A549 (cell line): Measurements from ENCODE around the gene HEATR1. TPM values are rescaled to one million over a fixed set of nuclear protein-coding genes. Genes with fewer than 3 reads are reported as not detected.

ENCODE experiments used
- ATAC-seq, 2 experiments: fragments of 200-7000 bp in 1 of 2; fragments of >200 bp in 1 of 2; cut with Nextera tagmentation in 1 of 2; cut with Tn5 transposase in 1 of 2; 3 replicates each; pipeline versions ENCODE4 v1.8.0 to v1.9.1; 2018 to 2020; ENCODE audit warnings: mild to moderate bottlenecking in 1 of 2, moderate library complexity in 1 of 2
- CTCF ChIA-PET: fragments of 300-600 bp; sonication (Branson Sonifier 250); formaldehyde crosslinking; extraction: SDS; loops from one replicate; lab custom pipeline; 2021; ENCODE audit warnings: antibody characterized with exemption, inconsistent platforms; lab: Yijun Ruan, JAX
- POLR2A ChIA-PET: fragments of 350-600 bp; formaldehyde crosslinking; extraction: SDS; loops from one replicate; lab custom pipeline; 2021; ENCODE audit warnings: antibody characterized with exemption, inconsistent platforms; lab: Yijun Ruan, JAX
- DNase-seq, 2 experiments: peaks; one replicate each; pipeline versions ENCODE4 v3.0.0 to v3.0.0-alpha.2; 2011 to 2016; ENCODE audit warnings: low read depth in 1 of 2, low spot score in 1 of 2
- FAIRE-seq: peaks from 2 replicates; lab custom pipeline; 2011; peaks lifted over from hg19 to GRCh38; lab: Jason Lieb, UNC
- H3K27ac ChIP-seq, 2 experiments: fragments of >200 bp; sonication (Bioruptor Twin); formaldehyde crosslinking; 3 replicates each; pipeline ENCODE4 v1.5.1; 2016 to 2017
- H3K4me1 ChIP-seq: fragments of >200 bp; sonication (Bioruptor Twin); formaldehyde crosslinking; 3 replicates; pipeline ENCODE4 v1.6.1; 2016
- H3K4me2 ChIP-seq: fragments of >200 bp; sonication (Bioruptor Twin); formaldehyde crosslinking; 3 replicates; pipeline ENCODE4 v1.6.1; 2016
- H3K4me3 ChIP-seq: fragments of >200 bp; sonication (Bioruptor Twin); formaldehyde crosslinking; 3 replicates; pipeline ENCODE4 v1.5.1; 2016
- H3K9me3 ChIP-seq: fragments of >200 bp; sonication (Bioruptor Twin); formaldehyde crosslinking; 3 replicates; pipeline ENCODE4 v1.6.1; 2016
- CEBPB ChIP-seq, 2 experiments: fragments of >200 bp in 1 of 2; sonication (Bioruptor Twin) in 1 of 2; formaldehyde crosslinking in 1 of 2; IDR thresholded peaks; 2 replicates each; pipeline ENCODE4 v1.6.1; 2012 to 2016
- EHF ChIP-seq: fragments of 250-450 bp; sonication (Bioruptor Pico); IDR thresholded peaks from 2 replicates; pipeline ENCODE4 v1.5.0; 2020; ENCODE audit warnings: mild to moderate bottlenecking
- EHMT2 ChIP-seq: fragments of 200-600 bp; sonication (generic); IDR thresholded peaks from 2 replicates; pipeline ENCODE4 v1.6.1; 2016; ENCODE audit warnings: antibody characterized with exemption, low read depth, mild to moderate bottlenecking, moderate library complexity
- FOSB ChIP-seq: fragments of 250-450 bp; sonication (Bioruptor Pico); IDR thresholded peaks from 2 replicates; pipeline ENCODE4 v1.5.0; 2020; ENCODE audit warnings: mild to moderate bottlenecking, moderate library complexity
- HDAC2 ChIP-seq: fragments of 200-600 bp; sonication (generic); IDR thresholded peaks from 2 replicates; pipeline ENCODE4 v1.6.1; 2016
- HOXA7 ChIP-seq: fragments of 250-450 bp; sonication (Bioruptor Pico); IDR thresholded peaks from 2 replicates; pipeline ENCODE4 v1.5.0; 2020; ENCODE audit warnings: mild to moderate bottlenecking, moderate library complexity
- JUN ChIP-seq, 2 experiments: fragments of >200 bp; sonication (Bioruptor Twin); formaldehyde crosslinking; IDR thresholded peaks; 2 replicates in 1 of 2; 3 replicates in 1 of 2; pipeline ENCODE4 v1.6.1; 2016 to 2017
- JUNB ChIP-seq: fragments of >200 bp; sonication (Bioruptor Twin); formaldehyde crosslinking; IDR thresholded peaks from 2 replicates; pipeline ENCODE4 v1.6.1; 2016
- MAFK ChIP-seq: fragments of 450-650 bp; IDR thresholded peaks from 2 replicates; pipeline ENCODE4 v1.6.1; 2014; ENCODE audit not compliant: partially characterized antibody
- MYC ChIP-seq: IDR thresholded peaks from 2 replicates; pipeline ENCODE4 v1.6.1; 2012; ENCODE audit warnings: mild to moderate bottlenecking, inconsistent platforms, low read length, improper control_type of control experiment, borderline replicate concordance
- NFE2L2 ChIP-seq: fragments of 150-350 bp; conservative IDR thresholded peaks from 2 replicates; pipeline ENCODE4 v1.6.1; 2014; ENCODE audit warnings: low read length
- NR3C1 ChIP-seq: fragments of >200 bp; sonication (Bioruptor Twin); formaldehyde crosslinking; IDR thresholded peaks from 3 replicates; pipeline ENCODE4 v1.6.1; 2017
- PHF8 ChIP-seq: fragments of 200-600 bp; sonication (generic); IDR thresholded peaks from 2 replicates; pipeline ENCODE4 v1.6.1; 2016; ENCODE audit warnings: low read depth, mild to moderate bottlenecking, antibody characterized with exemption, moderate library complexity, borderline replicate concordance
- POLR2AphosphoS2 ChIP-seq: conservative IDR thresholded peaks from 2 replicates; pipeline ENCODE4 v1.6.1; 2012; ENCODE audit warnings: low read length, improper control_type of control experiment, inconsistent platforms
- RCOR1 ChIP-seq: fragments of 150-350 bp; IDR thresholded peaks from 2 replicates; pipeline ENCODE4 v1.6.1; 2014; ENCODE audit warnings: antibody characterized with exemption, low read length, low read depth
- RFX5 ChIP-seq: fragments of 450-650 bp; IDR thresholded peaks from 2 replicates; pipeline ENCODE4 v1.7.1; 2014; ENCODE audit warnings: antibody characterized with exemption, mild to moderate bottlenecking, moderate library complexity
- RNF2 ChIP-seq: fragments of 200-600 bp; sonication (generic); IDR thresholded peaks from 2 replicates; pipeline ENCODE4 v1.6.1; 2016; ENCODE audit warnings: low read depth, mild to moderate bottlenecking, antibody characterized with exemption, moderate library complexity, borderline replicate concordance
- TFCP2L1 ChIP-seq: fragments of 250-450 bp; sonication (Bioruptor Pico); IDR thresholded peaks from 2 replicates; pipeline ENCODE4 v1.5.0; 2021; ENCODE audit warnings: mild to moderate bottlenecking
- ZFP36 ChIP-seq: fragments of 450-650 bp; IDR thresholded peaks from 2 replicates; pipeline ENCODE4 v1.6.1; 2014; ENCODE audit warnings: borderline replicate concordance; ENCODE audit not compliant: partially characterized antibody
- ZSCAN20 ChIP-seq: fragments of 250-450 bp; sonication (Bioruptor Pico); IDR thresholded peaks from 2 replicates; pipeline ENCODE4 v1.8.0; 2022; ENCODE audit warnings: mild to moderate bottlenecking, moderate library complexity
- WGBS: methylation state at CpG from one replicate; pipeline ENCODE4 v1.1.6; 2017; ENCODE audit errors: missing lambda C conversion rate; 5-methylcytosine and 5-hydroxymethylcytosine counted together
- polyA plus RNA-seq, 4 experiments: library from polyadenylated mRNA; depleted of rRNA in 3 of 4; stranded (reverse); fragments of >200 nt; fragmentation: RNase III in 1 of 4; extraction: RNeasy Plus Mini Kit Qiagen cat#74134 plus additional on column Dnase treatment in 1 of 4; gene quantifications; 2 replicates in 3 of 4; 3 replicates in 1 of 4; pipeline ENCODE4 v1.2.3, GENCODE V29; 2011 to 2017
- TF ChIP-seq, protein P1 (sequence below): fragments of 450-650 bp; IDR thresholded peaks from 2 replicates; pipeline ENCODE4 v1.6.1; 2014; ENCODE audit warnings: antibody characterized with exemption
- TF ChIP-seq, protein P2 (sequence below): fragments of 250-450 bp; sonication (Bioruptor Pico); IDR thresholded peaks from 2 replicates; pipeline ENCODE4 v1.5.0; 2021; ENCODE audit warnings: mild to moderate bottlenecking, moderate library complexity, borderline replicate concordance
- TF ChIP-seq, protein P3 (sequence below): IDR thresholded peaks from 2 replicates; pipeline ENCODE4 v1.6.1; 2012
- TF ChIP-seq, protein P4 (sequence below): fragments of >200 bp; sonication (Bioruptor Twin); formaldehyde crosslinking; IDR thresholded peaks from 2 replicates; pipeline ENCODE4 v1.6.1; 2016
- TF ChIP-seq, protein P5 (sequence below): fragments of 250-450 bp; sonication (Bioruptor Pico); IDR thresholded peaks from 2 replicates; pipeline ENCODE4 v1.5.0; 2020; ENCODE audit warnings: low read depth, mild to moderate bottlenecking, moderate library complexity
- TF ChIP-seq, protein P6 (sequence below): IDR thresholded peaks from 2 replicates; pipeline ENCODE4 v1.6.1; 2012
- TF ChIP-seq, protein P7 (sequence below): fragments of 150-350 bp; IDR thresholded peaks from 2 replicates; pipeline ENCODE4 v1.6.1; 2014; ENCODE audit warnings: low read depth, mild to moderate bottlenecking, low read length

Gene HEATR1
- polyA plus RNA-seq, 2 of the 4 experiments (the other 2 are of a cell fraction), result 22.3 to 50.1 TPM

DNA sequence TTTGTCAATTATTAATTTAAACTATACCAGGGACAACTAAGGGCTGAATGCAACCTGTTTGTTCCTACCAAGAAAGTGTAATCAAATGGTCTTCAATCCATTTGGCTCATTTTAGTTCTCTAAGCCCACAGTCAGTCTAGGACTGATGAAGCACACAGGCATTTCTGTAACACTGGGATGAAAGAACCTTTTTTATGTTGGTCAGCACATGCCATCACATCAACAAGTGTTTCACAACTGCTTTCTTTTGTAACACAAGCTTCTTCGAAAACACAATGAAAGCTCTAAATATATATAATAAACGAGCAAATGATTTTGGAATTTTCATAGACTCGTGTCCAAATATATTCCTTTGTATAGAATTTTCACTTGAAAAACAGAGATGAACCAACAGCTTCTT lies 28.8 kb downstream of the HEATR1 start (continued):
- TF ChIP-seq, protein P1, sequence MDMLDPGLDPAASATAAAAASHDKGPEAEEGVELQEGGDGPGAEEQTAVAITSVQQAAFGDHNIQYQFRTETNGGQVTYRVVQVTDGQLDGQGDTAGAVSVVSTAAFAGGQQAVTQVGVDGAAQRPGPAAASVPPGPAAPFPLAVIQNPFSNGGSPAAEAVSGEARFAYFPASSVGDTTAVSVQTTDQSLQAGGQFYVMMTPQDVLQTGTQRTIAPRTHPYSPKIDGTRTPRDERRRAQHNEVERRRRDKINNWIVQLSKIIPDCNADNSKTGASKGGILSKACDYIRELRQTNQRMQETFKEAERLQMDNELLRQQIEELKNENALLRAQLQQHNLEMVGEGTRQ, result no peak

DNA sequence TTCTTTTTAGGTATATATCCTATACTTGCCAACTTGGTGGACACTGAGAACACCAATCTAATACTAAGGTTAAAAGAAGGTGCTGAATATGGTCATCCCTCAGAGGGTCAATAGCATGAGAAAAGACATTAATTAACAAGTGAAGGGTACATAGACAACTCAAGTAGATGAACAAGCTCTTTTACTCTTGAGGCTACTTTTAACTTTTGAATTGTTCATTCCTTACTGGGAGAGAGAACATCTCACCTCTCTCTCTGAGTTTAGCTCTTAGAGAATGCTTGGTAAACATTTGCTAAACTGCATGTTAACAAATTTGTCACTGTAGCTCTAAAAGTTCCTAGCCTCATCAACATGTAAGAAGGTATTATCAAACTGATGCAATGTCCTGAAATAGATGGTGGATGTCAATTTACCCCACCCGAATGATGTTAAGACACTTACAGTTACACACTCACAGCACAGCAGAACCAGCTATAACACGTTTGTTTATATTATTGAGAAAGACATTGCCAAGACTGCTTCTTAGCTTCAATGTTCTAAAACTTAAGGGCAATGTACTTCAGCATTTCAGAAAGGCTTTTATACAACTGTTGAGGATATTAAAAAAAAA lies 35.9 kb downstream of the HEATR1 start:
- 84% methylated on average over 2 of the region's 2 CpGs for WGBS
- CTCF ChIA-PET, result no interaction called here
- POLR2A ChIA-PET, result interaction anchor here (0.7 kb wide), 1 partner anchor 31 kb away, joined by 5 read pairs; no protein-coding TSS in a partner anchor
- FAIRE-seq, result no peak
- Histone ChIP-seq H3K27ac (no peak overlapping the region), H3K4me2 (no peak overlapping the region), H3K4me1 (peaks cover 6% of the 10 kb centered on the region; the same call in 1 of the 3 replicates), H3K9me3 (no peaks in the 10 kb centered on the region), H3K4me3 (no peak overlapping the region)
- no peak for TF ChIP-seq TFCP2L1 (CRISPR knock-in tag)
- TF ChIP-seq, protein P2, sequence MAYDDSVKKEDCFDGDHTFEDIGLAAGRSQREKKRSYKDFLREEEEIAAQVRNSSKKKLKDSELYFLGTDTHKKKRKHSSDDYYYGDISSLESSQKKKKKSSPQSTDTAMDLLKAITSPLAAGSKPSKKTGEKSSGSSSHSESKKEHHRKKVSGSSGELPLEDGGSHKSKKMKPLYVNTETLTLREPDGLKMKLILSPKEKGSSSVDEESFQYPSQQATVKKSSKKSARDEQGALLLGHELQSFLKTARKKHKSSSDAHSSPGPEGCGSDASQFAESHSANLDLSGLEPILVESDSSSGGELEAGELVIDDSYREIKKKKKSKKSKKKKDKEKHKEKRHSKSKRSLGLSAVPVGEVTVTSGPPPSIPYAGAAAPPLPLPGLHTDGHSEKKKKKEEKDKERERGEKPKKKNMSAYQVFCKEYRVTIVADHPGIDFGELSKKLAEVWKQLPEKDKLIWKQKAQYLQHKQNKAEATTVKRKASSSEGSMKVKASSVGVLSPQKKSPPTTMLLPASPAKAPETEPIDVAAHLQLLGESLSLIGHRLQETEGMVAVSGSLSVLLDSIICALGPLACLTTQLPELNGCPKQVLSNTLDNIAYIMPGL (CRISPR knock-in tag), result no peak
- no peak for TF ChIP-seq NR3C1
- no peak for TF ChIP-seq MYC
- TF ChIP-seq, protein P3, sequence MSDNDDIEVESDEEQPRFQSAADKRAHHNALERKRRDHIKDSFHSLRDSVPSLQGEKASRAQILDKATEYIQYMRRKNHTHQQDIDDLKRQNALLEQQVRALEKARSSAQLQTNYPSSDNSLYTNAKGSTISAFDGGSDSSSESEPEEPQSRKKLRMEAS, result no peak
- TF ChIP-seq RCOR1, result no peak
- TF ChIP-seq ZSCAN20 (CRISPR knock-in tag), result no peak
- TF ChIP-seq, protein P4, sequence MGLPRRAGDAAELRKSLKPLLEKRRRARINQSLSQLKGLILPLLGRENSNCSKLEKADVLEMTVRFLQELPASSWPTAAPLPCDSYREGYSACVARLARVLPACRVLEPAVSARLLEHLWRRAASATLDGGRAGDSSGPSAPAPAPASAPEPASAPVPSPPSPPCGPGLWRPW, result no peak
- no peak for TF ChIP-seq RFX5
- no peak for TF ChIP-seq HDAC2
- TF ChIP-seq, protein P5, sequence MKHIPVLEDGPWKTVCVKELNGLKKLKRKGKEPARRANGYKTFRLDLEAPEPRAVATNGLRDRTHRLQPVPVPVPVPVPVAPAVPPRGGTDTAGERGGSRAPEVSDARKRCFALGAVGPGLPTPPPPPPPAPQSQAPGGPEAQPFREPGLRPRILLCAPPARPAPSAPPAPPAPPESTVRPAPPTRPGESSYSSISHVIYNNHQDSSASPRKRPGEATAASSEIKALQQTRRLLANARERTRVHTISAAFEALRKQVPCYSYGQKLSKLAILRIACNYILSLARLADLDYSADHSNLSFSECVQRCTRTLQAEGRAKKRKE (CRISPR knock-in tag), result no peak
- no peak for TF ChIP-seq PHF8
- no peak for TF ChIP-seq JUN (IDR thresholded peaks at IDR 0.05)
- no peak for DNase-seq
- ATAC-seq, result no peak

DNA sequence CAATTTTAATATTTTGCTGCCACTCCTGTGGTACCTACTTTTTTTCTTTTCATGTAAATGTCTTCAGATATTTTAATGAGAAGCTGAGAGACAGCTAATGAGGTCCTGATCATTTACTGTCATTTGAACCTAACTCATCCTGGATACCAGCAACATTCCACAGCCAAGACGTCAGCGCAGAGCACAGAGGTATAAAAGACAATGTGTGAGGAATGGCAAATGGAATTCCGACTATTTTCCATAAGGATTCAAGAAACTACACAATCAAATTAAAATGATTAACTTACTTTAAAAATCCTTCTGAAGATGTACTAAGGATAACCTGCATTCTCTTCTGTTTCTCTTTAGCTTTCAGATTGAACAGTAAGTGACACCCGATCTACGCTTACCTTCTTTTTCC lies 38.8 kb downstream of the HEATR1 start:
- ChIA-PET CTCF (interaction anchor here (1.0 kb wide), 1 partner anchor 17 kb away, joined by 3 read pairs; no protein-coding TSS in a partner anchor), POLR2A (no interaction called here)
- Histone ChIP-seq H3K4me2 (no peak overlapping the region), H3K27ac (no peak overlapping the region), H3K9me3 (no peaks in the 10 kb centered on the region), H3K4me1 (peaks cover 6% of the 10 kb centered on the region; the same call in 1 of the 3 replicates), H3K4me3 (no peak overlapping the region)
- 93% methylated on average over 5 of the region's 5 CpGs for WGBS
- TF ChIP-seq NFE2L2, result no peak
- TF ChIP-seq ZFP36, result no peak
- ATAC-seq (no peak), FAIRE-seq (no peak), DNase-seq (no peak)

DNA sequence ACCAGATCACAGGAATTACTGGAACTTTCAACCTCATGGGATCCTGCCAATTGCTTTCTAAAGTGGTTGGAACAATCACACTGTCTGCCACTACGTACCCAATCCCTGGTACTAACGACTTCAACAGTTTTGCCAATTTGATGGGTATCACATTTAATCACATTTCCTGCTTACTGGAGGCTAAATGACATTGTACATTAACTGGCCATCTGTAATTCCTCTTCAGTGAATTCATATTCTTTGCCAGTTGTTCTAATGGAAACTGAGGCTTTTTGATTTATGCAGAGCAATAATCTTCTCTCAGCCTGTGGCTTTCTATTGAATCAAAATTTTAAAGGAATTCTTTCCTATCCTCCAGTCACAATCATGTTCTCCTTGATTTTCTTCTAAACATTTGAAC lies 42.3 kb downstream of the HEATR1 start:
- H3K4me3 ChIP-seq, result no peak overlapping the region
- DNase-seq (no peak), ATAC-seq (no peak), FAIRE-seq (no peak)
- no peaks in the 10 kb centered on the region for H3K4me1 ChIP-seq
- ChIA-PET CTCF (no interaction called here), POLR2A (no interaction called here)
- H3K9me3 ChIP-seq, result no peaks in the 10 kb centered on the region
- no peak for TF ChIP-seq EHF
- TF ChIP-seq, protein P6, sequence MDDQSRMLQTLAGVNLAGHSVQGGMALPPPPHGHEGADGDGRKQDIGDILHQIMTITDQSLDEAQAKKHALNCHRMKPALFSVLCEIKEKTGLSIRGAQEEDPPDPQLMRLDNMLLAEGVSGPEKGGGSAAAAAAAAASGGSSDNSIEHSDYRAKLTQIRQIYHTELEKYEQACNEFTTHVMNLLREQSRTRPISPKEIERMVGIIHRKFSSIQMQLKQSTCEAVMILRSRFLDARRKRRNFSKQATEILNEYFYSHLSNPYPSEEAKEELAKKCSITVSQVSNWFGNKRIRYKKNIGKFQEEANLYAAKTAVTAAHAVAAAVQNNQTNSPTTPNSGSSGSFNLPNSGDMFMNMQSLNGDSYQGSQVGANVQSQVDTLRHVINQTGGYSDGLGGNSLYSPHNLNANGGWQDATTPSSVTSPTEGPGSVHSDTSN, result no peak
- TF ChIP-seq EHMT2, result no peak
- no peak for TF ChIP-seq FOSB
- TF ChIP-seq HOXA7, result no peak
- TF ChIP-seq RNF2, result no peak
- no peak for TF ChIP-seq JUNB
- TF ChIP-seq, protein P7, sequence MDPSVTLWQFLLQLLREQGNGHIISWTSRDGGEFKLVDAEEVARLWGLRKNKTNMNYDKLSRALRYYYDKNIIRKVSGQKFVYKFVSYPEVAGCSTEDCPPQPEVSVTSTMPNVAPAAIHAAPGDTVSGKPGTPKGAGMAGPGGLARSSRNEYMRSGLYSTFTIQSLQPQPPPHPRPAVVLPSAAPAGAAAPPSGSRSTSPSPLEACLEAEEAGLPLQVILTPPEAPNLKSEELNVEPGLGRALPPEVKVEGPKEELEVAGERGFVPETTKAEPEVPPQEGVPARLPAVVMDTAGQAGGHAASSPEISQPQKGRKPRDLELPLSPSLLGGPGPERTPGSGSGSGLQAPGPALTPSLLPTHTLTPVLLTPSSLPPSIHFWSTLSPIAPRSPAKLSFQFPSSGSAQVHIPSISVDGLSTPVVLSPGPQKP, result no peak
- no peak for TF ChIP-seq MAFK
- TF ChIP-seq POLR2AphosphoS2, result no peak
- TF ChIP-seq CEBPB (IDR thresholded peaks at IDR 0.05), result no peak
- no peak for TF ChIP-seq MYC
- no peak overlapping the region for H3K27ac ChIP-seq
- WGBS, result 88% methylated on average over 2 of the region's 2 CpGs
- no peak overlapping the region for H3K4me2 ChIP-seq
